GM18951 (cell line): ENCODE measurements around the gene RIMS4.

Experiments used
- POLR2A ChIP-seq: IDR thresholded peaks from 4 replicates; pipeline ENCODE4 v1.6.1; 2011; ENCODE audit warnings: mild to moderate bottlenecking; ENCODE audit not compliant: insufficient read length, insufficient read depth; ENCODE audit errors: extremely low read depth
- in situ Hi-C: fragments of 300-500 bp; cut with MboI; formaldehyde crosslinking; loops from one replicate; pipeline ENCODE4 v1.12.0; 2022; ENCODE audit warnings: low sequenced_read_pairs, mixed read lengths, inconsistent platforms; ENCODE audit not compliant: unreplicated experiment

The RIMS4 gene

DNA sequence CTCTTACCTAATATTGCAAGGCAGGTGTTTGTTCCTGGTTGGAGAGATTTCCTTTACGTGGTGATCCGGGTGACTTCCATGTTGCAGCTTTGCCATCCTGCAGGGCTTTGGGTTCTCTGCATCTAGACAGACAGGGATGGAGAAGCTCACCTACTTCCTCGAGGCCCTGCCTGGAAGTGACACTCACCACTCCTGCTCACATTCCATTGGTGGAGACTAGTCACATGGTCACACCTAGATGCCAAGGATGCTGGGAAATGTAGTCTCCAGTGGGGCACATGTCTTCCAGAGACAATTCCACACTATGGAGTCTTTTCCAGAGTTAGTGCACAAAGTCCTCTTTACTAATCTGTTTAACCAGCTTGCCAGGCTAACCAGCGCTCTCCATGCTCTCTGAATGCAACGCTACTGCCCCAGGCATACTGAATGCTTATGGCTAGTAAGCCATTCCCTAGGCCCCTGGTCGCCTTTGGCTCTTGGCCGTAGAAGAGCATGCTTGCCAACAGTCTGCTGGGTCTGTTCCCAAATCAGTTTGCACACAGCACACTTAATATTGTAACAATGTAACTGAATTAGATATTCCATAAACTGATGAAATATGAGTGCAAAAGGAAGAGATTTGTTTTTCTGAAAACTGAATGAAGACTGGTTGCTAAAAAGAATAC is 71.4 kb downstream of the RIMS4 start:
- in situ Hi-C loops = no loop called here
- TF ChIP-seq POLR2A = no peak

DNA sequence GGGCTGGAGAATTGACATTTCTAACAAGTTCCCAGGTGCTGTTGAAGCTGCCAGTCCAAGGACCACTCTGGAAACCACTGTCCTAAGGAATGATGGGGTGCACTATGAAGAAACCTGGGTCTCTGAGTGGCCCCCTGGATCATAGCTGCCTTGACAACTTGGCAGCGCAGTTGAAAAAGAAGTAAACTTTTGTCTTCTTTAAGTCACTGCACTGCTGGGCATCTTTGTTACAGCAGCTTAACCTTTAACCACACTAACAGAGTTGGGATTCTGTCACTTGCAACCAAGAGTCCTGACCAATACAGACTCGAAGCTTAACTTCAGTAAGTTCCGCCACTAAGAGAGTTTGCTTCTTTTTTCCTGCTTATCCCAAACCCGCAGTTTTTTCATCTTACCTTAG is 73.2 kb downstream of the RIMS4 start:
- TF ChIP-seq POLR2A = no peak
- in situ Hi-C loops = no loop called here

GRCh38 chr20:44736170-44737021 is 74.0 kb downstream of the RIMS4 start:
- in situ Hi-C loops = no loop called here
- TF ChIP-seq POLR2A = no peak

- no peak for TF ChIP-seq POLR2A
- in situ Hi-C loops = no loop called here
Measured at GRCh38 chr20:44735816-44736169, 74.6 kb downstream of the RIMS4 start.

- TF ChIP-seq POLR2A = no peak
- in situ Hi-C loops = no loop called here
Measured at GRCh38 chr20:44734938-44735337, 75.4 kb downstream of the RIMS4 start.

DNA sequence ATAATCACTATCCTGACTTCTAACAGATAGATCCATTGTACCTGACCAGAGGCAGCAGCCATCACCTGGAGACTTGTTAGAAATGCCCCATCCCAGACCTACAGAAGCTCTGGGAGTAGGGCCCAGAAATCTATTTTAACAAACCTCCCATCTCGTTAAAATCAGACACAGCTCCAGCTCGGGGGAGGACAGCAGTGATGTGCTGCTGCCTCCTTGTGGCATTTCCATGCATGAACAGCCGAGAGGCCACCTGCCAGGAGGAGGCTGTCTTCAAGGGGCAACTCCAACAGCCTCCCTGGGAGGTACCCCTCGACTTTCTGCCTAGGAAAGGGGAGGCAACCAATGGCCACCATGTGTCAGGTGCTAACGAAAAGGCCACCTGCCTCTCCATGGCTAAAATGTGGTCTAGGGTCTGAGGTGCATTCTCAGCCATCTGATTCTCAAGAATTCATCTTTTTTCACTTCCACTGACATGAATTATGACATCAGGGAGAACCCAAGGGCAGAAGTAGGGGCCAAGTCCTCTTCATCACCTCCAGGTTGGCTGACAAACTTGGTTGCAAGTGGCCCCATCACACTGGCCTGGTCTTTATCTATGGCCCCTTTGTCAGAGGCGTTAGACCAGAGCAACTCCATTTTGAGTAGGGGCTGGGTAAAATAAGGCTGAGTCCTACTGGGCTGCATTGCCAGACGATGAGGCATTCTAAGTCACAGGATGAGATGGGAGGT is 76.8 kb downstream of the RIMS4 start:
- no peak for TF ChIP-seq POLR2A
- in situ Hi-C loops = no loop called here

GRCh38 chr20:44732327-44732726 is 78.0 kb downstream of the RIMS4 start:
- in situ Hi-C loops = no loop called here
- TF ChIP-seq POLR2A = no peak

GRCh38 chr20:44731657-44732056 is 78.7 kb downstream of the RIMS4 start:
- no peak for TF ChIP-seq POLR2A
- in situ Hi-C loops = no loop called here

GRCh38 chr20:44730441-44730840 is 79.9 kb downstream of the RIMS4 start:
- in situ Hi-C loops = no loop called here

GRCh38 chr20:44728801-44729443 is 81.4 kb downstream of the RIMS4 start:
- TF ChIP-seq POLR2A = no peak
- in situ Hi-C loops = no loop called here

More at GRCh38 chr20:44730441-44730840, 79.9 kb downstream of the RIMS4 start:
- TF ChIP-seq POLR2A = no peak

- no peak for TF ChIP-seq POLR2A
- in situ Hi-C loops = no loop called here
Measured at GRCh38 chr20:44727651-44728050, 82.7 kb downstream of the RIMS4 start.

GRCh38 chr20:44727039-44727438 is 83.3 kb downstream of the RIMS4 start:
- in situ Hi-C loops = no loop called here
- no peak for TF ChIP-seq POLR2A

GRCh38 chr20:44725837-44726236 is 84.5 kb downstream of the RIMS4 start:
- TF ChIP-seq POLR2A = no peak

More at GRCh38 chr20:44725837-44726236, 84.5 kb downstream of the RIMS4 start:
- in situ Hi-C loops = no loop called here
